Measurements from ENCODE around the gene CFAP46. TPM values are rescaled to one million over a fixed set of nuclear protein-coding genes. Genes with fewer than 3 reads are reported as not detected.

Gene CFAP46
- total and polyA plus RNA-seq, 2 of the 8 experiments (the other 6 are each of a cell fraction or from before 2014, with no cell fraction given) = 2.6 to 4.8 TPM

DNA sequence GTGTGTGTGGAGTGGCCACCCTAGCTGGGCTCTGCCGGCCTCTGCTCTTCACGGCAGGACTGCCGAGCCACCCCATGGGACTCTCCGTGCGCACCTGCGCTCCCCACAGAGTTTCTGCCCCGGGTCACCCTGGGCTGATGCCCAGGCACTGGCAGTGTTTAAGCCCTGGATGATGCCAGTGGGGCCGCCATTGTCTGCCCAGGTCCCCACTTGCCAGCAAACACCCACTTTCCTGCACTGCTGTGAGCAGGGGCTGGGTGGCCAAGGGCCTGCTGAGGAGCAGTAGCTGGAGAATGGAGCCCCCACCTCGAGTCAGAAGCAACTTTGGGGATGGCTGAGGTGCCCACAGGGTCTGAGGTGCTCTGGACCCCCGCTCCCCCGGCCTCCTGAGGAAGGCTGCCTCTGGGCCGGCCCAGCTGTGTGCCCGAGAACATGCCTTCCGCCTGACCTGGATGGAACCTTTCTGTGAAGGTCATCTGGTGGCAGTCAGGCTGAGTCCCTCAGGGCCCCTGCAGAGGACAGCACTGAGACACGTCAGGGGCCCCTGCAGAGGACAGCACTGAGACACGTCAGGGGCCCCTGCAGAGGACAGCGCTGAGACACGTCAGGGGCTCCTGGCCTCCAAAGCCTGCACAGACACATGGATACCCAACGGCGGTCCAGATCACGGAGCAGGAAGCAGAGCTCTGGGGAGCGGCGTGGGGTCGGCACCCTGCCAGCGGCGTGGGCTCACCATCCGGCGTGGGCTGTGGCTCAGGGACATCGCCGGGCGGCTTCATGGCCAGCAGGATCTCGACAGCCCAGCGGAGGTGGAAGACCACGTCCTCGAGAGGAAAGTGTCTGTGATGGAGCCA is 62.0 kb downstream of the CFAP46 start (continued):
- TF ChIP-seq, protein P1, sequence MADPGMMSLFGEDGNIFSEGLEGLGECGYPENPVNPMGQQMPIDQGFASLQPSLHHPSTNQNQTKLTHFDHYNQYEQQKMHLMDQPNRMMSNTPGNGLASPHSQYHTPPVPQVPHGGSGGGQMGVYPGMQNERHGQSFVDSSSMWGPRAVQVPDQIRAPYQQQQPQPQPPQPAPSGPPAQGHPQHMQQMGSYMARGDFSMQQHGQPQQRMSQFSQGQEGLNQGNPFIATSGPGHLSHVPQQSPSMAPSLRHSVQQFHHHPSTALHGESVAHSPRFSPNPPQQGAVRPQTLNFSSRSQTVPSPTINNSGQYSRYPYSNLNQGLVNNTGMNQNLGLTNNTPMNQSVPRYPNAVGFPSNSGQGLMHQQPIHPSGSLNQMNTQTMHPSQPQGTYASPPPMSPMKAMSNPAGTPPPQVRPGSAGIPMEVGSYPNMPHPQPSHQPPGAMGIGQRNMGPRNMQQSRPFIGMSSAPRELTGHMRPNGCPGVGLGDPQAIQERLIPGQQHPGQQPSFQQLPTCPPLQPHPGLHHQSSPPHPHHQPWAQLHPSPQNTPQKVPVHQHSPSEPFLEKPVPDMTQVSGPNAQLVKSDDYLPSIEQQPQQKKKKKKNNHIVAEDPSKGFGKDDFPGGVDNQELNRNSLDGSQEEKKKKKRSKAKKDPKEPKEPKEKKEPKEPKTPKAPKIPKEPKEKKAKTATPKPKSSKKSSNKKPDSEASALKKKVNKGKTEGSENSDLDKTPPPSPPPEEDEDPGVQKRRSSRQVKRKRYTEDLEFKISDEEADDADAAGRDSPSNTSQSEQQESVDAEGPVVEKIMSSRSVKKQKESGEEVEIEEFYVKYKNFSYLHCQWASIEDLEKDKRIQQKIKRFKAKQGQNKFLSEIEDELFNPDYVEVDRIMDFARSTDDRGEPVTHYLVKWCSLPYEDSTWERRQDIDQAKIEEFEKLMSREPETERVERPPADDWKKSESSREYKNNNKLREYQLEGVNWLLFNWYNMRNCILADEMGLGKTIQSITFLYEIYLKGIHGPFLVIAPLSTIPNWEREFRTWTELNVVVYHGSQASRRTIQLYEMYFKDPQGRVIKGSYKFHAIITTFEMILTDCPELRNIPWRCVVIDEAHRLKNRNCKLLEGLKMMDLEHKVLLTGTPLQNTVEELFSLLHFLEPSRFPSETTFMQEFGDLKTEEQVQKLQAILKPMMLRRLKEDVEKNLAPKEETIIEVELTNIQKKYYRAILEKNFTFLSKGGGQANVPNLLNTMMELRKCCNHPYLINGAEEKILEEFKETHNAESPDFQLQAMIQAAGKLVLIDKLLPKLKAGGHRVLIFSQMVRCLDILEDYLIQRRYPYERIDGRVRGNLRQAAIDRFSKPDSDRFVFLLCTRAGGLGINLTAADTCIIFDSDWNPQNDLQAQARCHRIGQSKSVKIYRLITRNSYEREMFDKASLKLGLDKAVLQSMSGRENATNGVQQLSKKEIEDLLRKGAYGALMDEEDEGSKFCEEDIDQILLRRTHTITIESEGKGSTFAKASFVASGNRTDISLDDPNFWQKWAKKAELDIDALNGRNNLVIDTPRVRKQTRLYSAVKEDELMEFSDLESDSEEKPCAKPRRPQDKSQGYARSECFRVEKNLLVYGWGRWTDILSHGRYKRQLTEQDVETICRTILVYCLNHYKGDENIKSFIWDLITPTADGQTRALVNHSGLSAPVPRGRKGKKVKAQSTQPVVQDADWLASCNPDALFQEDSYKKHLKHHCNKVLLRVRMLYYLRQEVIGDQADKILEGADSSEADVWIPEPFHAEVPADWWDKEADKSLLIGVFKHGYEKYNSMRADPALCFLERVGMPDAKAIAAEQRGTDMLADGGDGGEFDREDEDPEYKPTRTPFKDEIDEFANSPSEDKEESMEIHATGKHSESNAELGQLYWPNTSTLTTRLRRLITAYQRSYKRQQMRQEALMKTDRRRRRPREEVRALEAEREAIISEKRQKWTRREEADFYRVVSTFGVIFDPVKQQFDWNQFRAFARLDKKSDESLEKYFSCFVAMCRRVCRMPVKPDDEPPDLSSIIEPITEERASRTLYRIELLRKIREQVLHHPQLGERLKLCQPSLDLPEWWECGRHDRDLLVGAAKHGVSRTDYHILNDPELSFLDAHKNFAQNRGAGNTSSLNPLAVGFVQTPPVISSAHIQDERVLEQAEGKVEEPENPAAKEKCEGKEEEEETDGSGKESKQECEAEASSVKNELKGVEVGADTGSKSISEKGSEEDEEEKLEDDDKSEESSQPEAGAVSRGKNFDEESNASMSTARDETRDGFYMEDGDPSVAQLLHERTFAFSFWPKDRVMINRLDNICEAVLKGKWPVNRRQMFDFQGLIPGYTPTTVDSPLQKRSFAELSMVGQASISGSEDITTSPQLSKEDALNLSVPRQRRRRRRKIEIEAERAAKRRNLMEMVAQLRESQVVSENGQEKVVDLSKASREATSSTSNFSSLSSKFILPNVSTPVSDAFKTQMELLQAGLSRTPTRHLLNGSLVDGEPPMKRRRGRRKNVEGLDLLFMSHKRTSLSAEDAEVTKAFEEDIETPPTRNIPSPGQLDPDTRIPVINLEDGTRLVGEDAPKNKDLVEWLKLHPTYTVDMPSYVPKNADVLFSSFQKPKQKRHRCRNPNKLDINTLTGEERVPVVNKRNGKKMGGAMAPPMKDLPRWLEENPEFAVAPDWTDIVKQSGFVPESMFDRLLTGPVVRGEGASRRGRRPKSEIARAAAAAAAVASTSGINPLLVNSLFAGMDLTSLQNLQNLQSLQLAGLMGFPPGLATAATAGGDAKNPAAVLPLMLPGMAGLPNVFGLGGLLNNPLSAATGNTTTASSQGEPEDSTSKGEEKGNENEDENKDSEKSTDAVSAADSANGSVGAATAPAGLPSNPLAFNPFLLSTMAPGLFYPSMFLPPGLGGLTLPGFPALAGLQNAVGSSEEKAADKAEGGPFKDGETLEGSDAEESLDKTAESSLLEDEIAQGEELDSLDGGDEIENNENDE (IDR thresholded peaks at IDR 0.05; ENCODE audit: insufficient replicate concordance, low read length) = no peak
- TF ChIP-seq SRF (IDR thresholded peaks at IDR 0.05; ENCODE audit: low read depth, low read length) (no peak), YY1 (IDR thresholded peaks at IDR 0.05; ENCODE audit: low read depth, low read length) (no peak), BCL11A (IDR thresholded peaks at IDR 0.05; ENCODE audit: low read depth in 2 of 2, low read length in 2 of 2) (no peak), KDM1A (IDR thresholded peaks at IDR 0.05; ENCODE audit: borderline replicate concordance, low read length) (no peak), CTBP2 (IDR thresholded peaks at IDR 0.05; ENCODE audit: borderline replicate concordance, insufficient read depth, insufficient read length, low read length) (no peak), BACH1 (IDR thresholded peaks at IDR 0.05; ENCODE audit: low read length) (no peak), FOSL1 (IDR thresholded peaks at IDR 0.05; ENCODE audit: insufficient read depth, low read depth, low read length) (no peak), SP1 (IDR thresholded peaks at IDR 0.05; ENCODE audit: low read depth, low read length) (no peak), ASH2L (IDR thresholded peaks at IDR 0.05; ENCODE audit: low read length) (no peak), JUN (IDR thresholded peaks at IDR 0.05; ENCODE audit: low read depth, low read length) (no peak)
